Measurements from ENCODE around the gene DRD4. TPM values are rescaled to one million over a fixed set of nuclear protein-coding genes. Genes with fewer than 3 reads are reported as not detected.

Gene DRD4
- total and polyA plus RNA-seq, 4 donors, result 0.05 to 1.1 (median 0.35) TPM; not detected in 1

DNA sequence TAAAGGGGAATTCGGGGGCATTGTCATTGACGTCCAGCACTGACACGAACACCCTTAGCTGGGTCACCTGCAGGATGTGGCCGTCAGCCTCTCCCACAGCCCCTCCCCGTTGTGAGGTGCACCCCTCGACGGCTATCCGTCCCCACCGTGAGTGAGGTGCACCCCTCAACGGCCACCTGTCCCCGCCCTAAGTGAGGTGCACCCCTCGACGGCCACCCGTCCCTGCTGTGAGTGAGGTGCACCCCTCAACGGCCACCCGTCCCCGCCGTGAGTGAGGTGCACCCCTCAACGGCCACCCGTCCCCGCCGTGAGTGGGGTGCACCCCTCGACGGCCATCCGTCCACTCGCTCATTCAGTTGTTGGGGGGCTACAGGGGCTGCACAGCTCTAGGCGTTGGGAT lies 15.2 kb upstream of the DRD4 start:
- Histone ChIP-seq H3K9me3 (ENCODE audit: control insufficient read depth in 4 of 4, insufficient read depth in 3 of 4, low read length in 3 of 4) (no peaks in the 10 kb centered on the region), H3K9ac (ENCODE audit: insufficient read depth in 1 of 2, low read length in 2 of 2) (no peak overlapping the region), H3K36me3 (ENCODE audit: control insufficient read depth in 4 of 4, insufficient read depth in 4 of 4, low read length in 4 of 4) (peaks cover 0 to 4% (median 0%) of the 10 kb centered on the region in 4 donors), H3K27me3 (ENCODE audit: control insufficient read depth in 3 of 3, insufficient read depth in 3 of 3, low read length in 2 of 3) (peaks cover 0 to 11% (median 11%) of the 10 kb centered on the region in 3 donors), H3K4me3 (no peak overlapping the region), H3K27ac (ENCODE audit: low read depth in 1 of 2, low read length in 1 of 2) (no peak overlapping the region), H3K4me1 (ENCODE audit: control insufficient read depth in 5 of 5, insufficient read depth in 5 of 5, low read length in 5 of 5) (peaks cover 0 to 2% (median 0%) of the 10 kb centered on the region in 5 donors)
- ATAC-seq (ENCODE audit: insufficient read depth, low FRiP score) (no peak), DNase-seq (no peak)
- WGBS, 2 donors, result 87 to 97% methylated on average over 27 of the region's 27 CpGs
- TF ChIP-seq, protein P1, sequence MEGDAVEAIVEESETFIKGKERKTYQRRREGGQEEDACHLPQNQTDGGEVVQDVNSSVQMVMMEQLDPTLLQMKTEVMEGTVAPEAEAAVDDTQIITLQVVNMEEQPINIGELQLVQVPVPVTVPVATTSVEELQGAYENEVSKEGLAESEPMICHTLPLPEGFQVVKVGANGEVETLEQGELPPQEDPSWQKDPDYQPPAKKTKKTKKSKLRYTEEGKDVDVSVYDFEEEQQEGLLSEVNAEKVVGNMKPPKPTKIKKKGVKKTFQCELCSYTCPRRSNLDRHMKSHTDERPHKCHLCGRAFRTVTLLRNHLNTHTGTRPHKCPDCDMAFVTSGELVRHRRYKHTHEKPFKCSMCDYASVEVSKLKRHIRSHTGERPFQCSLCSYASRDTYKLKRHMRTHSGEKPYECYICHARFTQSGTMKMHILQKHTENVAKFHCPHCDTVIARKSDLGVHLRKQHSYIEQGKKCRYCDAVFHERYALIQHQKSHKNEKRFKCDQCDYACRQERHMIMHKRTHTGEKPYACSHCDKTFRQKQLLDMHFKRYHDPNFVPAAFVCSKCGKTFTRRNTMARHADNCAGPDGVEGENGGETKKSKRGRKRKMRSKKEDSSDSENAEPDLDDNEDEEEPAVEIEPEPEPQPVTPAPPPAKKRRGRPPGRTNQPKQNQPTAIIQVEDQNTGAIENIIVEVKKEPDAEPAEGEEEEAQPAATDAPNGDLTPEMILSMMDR (IDR thresholded peaks at IDR 0.05; ENCODE audit: control extremely low read depth, extremely low read depth), result no peak

GRCh38 chr11:623349-623869 lies 13.7 kb upstream of the DRD4 start:
- 85 to 89% methylated on average over 15 of the region's 15 CpGs for WGBS, 2 donors
- Histone ChIP-seq H3K9me3 (ENCODE audit: control insufficient read depth in 4 of 4, insufficient read depth in 3 of 4, low read length in 3 of 4) (no peaks in the 10 kb centered on the region), H3K36me3 (ENCODE audit: control insufficient read depth in 4 of 4, insufficient read depth in 4 of 4, low read length in 4 of 4) (peaks cover 0 to 1% (median 0%) of the 10 kb centered on the region in 4 donors), H3K27me3 (ENCODE audit: control insufficient read depth in 3 of 3, insufficient read depth in 3 of 3, low read length in 2 of 3) (peaks cover 0 to 14% (median 11%) of the 10 kb centered on the region in 3 donors), H3K27ac (ENCODE audit: low read depth in 1 of 2, low read length in 1 of 2) (no peak overlapping the region), H3K4me3 (no peak overlapping the region), H3K4me1 (ENCODE audit: control insufficient read depth in 5 of 5, insufficient read depth in 5 of 5, low read length in 5 of 5) (peaks cover 0 to 2% (median 0%) of the 10 kb centered on the region in 5 donors), H3K9ac (ENCODE audit: insufficient read depth in 1 of 2, low read length in 2 of 2) (no peak overlapping the region)
- TF ChIP-seq, protein P1 (IDR thresholded peaks at IDR 0.05; ENCODE audit: control extremely low read depth, extremely low read depth), result no peak
- no peak for ATAC-seq (ENCODE audit: insufficient read depth, low FRiP score)
- DNase-seq, result no peak

GRCh38 chr11:623999-624704 lies 12.9 kb upstream of the DRD4 start:
- TF ChIP-seq, protein P1 (IDR thresholded peaks at IDR 0.05; ENCODE audit: control extremely low read depth, extremely low read depth), result no peak
- WGBS, 2 donors, result 85 to 87% methylated on average over 25 of the region's 25 CpGs
- no peak for ATAC-seq (ENCODE audit: insufficient read depth, low FRiP score)
- peaks cover 0 to 1% (median 0%) of the 10 kb centered on the region in 4 donors for H3K36me3 ChIP-seq (ENCODE audit: control insufficient read depth in 4 of 4, insufficient read depth in 4 of 4, low read length in 4 of 4)
- H3K9me3 ChIP-seq (ENCODE audit: control insufficient read depth in 4 of 4, insufficient read depth in 3 of 4, low read length in 3 of 4), result no peaks in the 10 kb centered on the region
- no peak overlapping the region for H3K9ac ChIP-seq (ENCODE audit: insufficient read depth in 1 of 2, low read length in 2 of 2)
- H3K27me3 ChIP-seq (ENCODE audit: control insufficient read depth in 3 of 3, insufficient read depth in 3 of 3, low read length in 2 of 3), result peaks cover 0 to 18% (median 11%) of the 10 kb centered on the region in 3 donors
- H3K4me3 ChIP-seq, result no peak overlapping the region
- H3K4me1 ChIP-seq (ENCODE audit: control insufficient read depth in 5 of 5, insufficient read depth in 5 of 5, low read length in 5 of 5), result peaks cover 0 to 4% (median 0%) of the 10 kb centered on the region in 5 donors
- no peak for DNase-seq
- no peak overlapping the region for H3K27ac ChIP-seq (ENCODE audit: low read depth in 1 of 2, low read length in 1 of 2)

Data from lung (tissue), 12 donors.